Measurements from ENCODE around the gene MAP2K6.

GRCh38 chr17:69485901-69486643 lies 71.6 kb downstream of the MAP2K6 start:
- TF ChIP-seq CTCF (conservative IDR thresholded peaks at IDR 0.05) (no peak), ZFX (IDR thresholded peaks at IDR 0.05) (no peak)

All from C4-2B (cell line).